ENCODE measurements around the gene GAD1. TPM values are rescaled to one million over a fixed set of nuclear protein-coding genes. Genes with fewer than 3 reads are reported as not detected.

Gene GAD1
- total and polyA plus RNA-seq, 12 donors, result 1.5 to 18.3 (median 6.6) TPM

DNA sequence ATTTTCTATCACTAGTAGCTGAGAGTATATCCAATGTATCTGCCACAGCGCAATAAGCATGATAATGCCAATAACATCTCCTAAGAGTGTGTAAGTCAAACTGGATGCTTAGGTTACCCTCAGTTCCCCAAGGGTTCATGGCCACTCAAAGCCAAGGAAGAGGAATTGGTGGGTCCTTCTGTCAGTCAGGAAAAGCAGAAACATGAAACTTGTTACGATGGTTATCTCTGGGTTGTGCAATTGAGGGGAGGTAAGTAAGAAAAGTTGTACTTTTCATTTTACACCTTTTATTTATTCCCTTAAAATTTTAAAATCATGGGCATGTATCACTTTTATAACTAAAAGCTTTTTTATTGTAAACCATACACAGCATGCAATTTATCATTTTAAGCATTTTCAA lies 10.1 kb upstream of the GAD1 start:
- no peaks in the 10 kb centered on the region for H3K27me3 ChIP-seq
- H3K4me1 ChIP-seq (replicated peaks in 1 of 2), result no peaks in the 10 kb centered on the region
- intact Hi-C loops (cut with DNase I), result no loop called here
- H3K36me3 ChIP-seq (replicated peaks in 1 of 2), result no peaks in the 10 kb centered on the region
- no peaks in the 10 kb centered on the region for H3K9me3 ChIP-seq (replicated peaks in 1 of 3)
- no peak overlapping the region for H3K4me3 ChIP-seq
- 90 to 96% (median 93%) methylated on average over 2 of the region's 2 CpGs for WGBS, 4 donors
- no peak for TF ChIP-seq POLR2A (IDR thresholded peaks at IDR 0.05)
- TF ChIP-seq, protein P1, sequence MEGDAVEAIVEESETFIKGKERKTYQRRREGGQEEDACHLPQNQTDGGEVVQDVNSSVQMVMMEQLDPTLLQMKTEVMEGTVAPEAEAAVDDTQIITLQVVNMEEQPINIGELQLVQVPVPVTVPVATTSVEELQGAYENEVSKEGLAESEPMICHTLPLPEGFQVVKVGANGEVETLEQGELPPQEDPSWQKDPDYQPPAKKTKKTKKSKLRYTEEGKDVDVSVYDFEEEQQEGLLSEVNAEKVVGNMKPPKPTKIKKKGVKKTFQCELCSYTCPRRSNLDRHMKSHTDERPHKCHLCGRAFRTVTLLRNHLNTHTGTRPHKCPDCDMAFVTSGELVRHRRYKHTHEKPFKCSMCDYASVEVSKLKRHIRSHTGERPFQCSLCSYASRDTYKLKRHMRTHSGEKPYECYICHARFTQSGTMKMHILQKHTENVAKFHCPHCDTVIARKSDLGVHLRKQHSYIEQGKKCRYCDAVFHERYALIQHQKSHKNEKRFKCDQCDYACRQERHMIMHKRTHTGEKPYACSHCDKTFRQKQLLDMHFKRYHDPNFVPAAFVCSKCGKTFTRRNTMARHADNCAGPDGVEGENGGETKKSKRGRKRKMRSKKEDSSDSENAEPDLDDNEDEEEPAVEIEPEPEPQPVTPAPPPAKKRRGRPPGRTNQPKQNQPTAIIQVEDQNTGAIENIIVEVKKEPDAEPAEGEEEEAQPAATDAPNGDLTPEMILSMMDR (IDR thresholded peaks at IDR 0.05), result no peak
- H3K27ac ChIP-seq, result no peak overlapping the region
- DNase-seq, result no peak

DNA sequence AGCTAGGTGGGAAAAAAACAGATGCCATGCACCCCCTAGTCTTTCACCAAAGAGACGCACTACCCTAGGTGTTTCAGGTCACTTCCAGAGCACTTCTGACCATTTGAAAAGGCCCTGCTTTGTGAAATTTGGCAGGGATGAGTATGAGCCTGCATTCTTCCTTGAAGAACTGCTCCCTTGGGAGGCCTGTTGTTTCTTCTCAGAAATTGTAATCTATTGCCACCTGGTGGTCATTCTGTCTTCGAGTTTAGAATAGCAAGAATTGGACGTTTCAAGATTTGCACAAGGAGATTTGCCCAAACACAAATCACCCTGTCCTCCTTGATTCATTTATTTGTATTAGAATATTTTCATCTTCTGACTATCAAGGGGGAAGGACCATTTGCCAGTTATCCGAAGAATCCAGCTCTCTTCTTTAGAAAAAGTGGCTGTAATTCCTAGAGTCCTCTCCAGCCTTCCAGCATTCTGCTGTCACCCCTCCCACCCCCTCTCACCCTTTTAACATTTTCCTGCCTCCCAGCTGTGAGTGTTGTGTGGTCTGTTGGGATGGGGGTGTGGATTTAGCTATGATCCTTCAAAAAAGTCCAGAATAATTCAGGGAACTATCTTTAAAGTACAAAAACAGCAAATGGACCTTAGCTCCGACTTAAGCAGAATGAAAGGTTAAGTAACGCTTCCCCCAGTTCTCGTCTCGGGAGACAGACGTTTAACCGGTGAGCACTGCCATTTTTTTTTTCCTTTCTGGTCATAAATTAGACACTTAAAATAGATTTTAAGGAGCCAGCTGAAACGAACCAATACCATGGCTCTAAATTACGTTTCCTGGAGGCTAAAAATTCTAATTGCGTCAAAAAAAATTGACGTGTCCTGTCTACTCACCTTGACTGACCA lies 3.7 kb upstream of the GAD1 start:
- DNase-seq, result peak in 5 of 7 donors; percentile 54 to 69 (median 63)
- no peaks in the 10 kb centered on the region for H3K9me3 ChIP-seq (replicated peaks in 1 of 3)
- TF ChIP-seq, protein P1 (IDR thresholded peaks at IDR 0.05), result peak; percentile 67 to 83 (median 76)
- TF ChIP-seq POLR2A (IDR thresholded peaks at IDR 0.05), result no peak
- peaks cover 29% of the 10 kb centered on the region for H3K27me3 ChIP-seq
- intact Hi-C loops (cut with DNase I), result loop anchor here (5.0 to 10.0 kb wide), 6 partner anchors 62 to 448 kb away; no protein-coding TSS in a partner anchor
- no peaks in the 10 kb centered on the region for H3K36me3 ChIP-seq (replicated peaks in 1 of 2)
- H3K27ac ChIP-seq, result no peak overlapping the region
- H3K4me1 ChIP-seq (replicated peaks in 1 of 2), result peaks cover 11 to 20% of the 10 kb centered on the region in 2 donors
- WGBS, 4 donors, result 3 to 6% (median 5%) methylated on average over 14 of the region's 14 CpGs
- H3K4me3 ChIP-seq, result no peak overlapping the region

DNA sequence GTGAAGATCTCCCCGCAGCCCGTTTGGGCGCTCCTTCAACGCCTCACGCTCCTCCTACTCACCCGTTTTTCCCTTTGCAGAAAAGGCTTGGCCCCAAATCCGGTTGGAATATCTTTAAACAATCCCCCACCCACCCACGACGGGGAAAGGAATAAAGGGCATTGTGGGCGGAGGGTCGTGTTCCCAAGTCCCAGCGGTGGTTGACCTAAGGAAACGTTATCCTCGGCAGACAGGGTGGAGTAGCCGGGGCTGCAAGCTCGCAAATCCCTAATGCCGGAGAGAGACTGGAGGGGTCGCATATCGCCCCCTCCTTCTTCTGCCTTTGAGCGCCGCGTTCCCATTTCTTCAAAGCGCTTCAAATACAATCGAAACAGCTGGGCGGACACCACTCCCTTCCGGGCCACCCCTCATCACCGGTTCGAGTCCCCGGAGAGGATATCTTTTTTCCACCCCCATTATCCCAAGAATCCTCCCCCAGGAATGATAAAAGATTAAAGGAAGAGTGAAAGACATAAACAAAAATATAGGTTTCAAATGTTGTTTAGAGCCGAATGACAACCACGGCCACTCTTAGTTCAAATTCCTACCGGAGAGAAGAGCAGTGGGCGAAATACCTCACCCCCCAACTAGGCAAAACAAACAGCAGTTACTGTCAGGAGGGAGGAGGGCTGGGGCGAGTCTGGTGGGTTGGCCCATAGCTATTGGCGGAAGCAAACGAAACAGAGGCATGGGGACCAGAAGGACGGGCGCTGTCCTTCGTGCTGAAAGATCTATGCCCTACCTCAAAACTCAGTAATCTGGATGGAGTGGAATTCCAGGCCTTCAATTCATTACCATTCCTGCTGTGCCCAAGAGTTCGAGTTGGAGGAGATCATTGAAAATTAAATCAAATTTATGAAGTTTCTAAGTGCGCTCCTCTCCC lies 2.8 kb upstream of the GAD1 start:
- Histone ChIP-seq H3K9me3 (replicated peaks in 1 of 3) (no peaks in the 10 kb centered on the region), H3K4me1 (replicated peaks in 1 of 2) (peaks cover 20% of the 10 kb centered on the region in 2 donors), H3K4me3 (no peak overlapping the region), H3K27me3 (peaks cover 29% of the 10 kb centered on the region), H3K36me3 (replicated peaks in 1 of 2) (no peaks in the 10 kb centered on the region), H3K27ac (no peak overlapping the region)
- 7 to 10% (median 8%) methylated on average over 39 to 41 of the region's 41 CpGs for WGBS, 4 donors
- TF ChIP-seq, protein P1 (IDR thresholded peaks at IDR 0.05), result no peak
- TF ChIP-seq POLR2A (IDR thresholded peaks at IDR 0.05), result no peak
- DNase-seq, result peak in 2 of 7 donors; percentile 44 to 46
- intact Hi-C loops (cut with DNase I), result loop anchor here (5.0 to 10.0 kb wide), 6 partner anchors 61 to 449 kb away; no protein-coding TSS in a partner anchor
